ENCODE results near the gene VCL.
"Not testable (repeated sequence)": the region's sequence is repeated elsewhere in the genome, so short reads cannot be mapped to it uniquely, and the experiment has no call there.

Gene VCL

DNA sequence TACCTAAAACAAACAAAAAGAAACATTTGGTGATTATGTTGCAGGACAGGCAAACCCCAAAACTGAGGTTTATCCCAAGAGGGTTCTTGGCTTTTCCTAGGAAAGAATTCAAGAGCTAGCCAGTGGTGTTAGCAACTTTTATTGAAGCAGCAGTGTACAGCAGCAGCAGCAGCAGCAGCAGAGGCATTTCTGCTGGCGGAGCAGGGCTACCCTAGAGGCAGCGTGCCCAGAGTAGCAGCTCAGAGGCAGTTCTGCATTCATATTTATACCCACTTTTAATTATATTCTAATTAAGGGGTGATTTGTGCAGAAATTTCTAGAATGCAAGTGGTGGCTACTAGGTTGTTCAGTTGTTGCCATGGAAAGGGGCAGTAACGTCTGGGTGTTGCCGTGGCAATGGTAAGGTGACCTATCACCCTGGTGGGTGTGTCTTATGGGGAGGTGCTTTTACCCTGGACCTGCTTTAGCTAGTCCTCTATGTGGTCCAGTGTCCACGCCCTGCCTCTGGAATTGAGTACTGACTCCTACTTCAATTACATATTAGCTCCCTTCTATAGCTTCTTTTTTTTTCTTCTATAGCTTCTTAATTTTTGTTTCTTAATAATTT, 53.9 kb downstream of the VCL start:
- no peak for DNase-seq
- H3K27me3 Mint-ChIP-seq, result no peaks in the 10 kb centered on the region
- H3K27ac Mint-ChIP-seq, result no peak overlapping the region
- no peak overlapping the region for H3K4me3 Mint-ChIP-seq
- no peaks in the 10 kb centered on the region for H3K9me3 Mint-ChIP-seq
- no peak for ATAC-seq
- no peaks in the 10 kb centered on the region for H3K36me3 Mint-ChIP-seq (ENCODE audit: low read depth)
- peaks cover 29% of the 10 kb centered on the region for H3K4me1 Mint-ChIP-seq

DNA sequence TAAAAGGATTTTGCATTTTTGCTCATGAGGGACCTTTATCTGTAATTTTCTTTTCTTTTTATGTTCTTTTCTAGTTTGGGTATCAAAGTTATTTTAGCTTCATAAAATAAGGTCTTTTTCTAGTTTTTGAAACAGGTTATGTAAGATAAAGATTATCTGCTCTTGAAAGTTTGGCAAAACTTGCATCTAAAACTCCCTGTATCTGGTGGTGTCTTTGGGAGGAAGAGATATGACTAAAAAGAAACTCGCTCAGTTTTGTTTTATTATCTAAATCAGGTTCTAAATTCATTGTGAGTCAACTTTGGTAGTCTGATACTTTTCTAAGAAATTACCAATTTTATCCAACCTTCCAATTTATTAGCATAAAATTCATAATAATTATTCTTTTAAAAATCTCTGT, 55.1 kb downstream of the VCL start:
- H3K9me3 Mint-ChIP-seq, result no peaks in the 10 kb centered on the region
- H3K27me3 Mint-ChIP-seq, result no peaks in the 10 kb centered on the region
- DNase-seq, result no peak
- H3K4me1 Mint-ChIP-seq, result peaks cover 36% of the 10 kb centered on the region
- ATAC-seq, result no peak
- H3K36me3 Mint-ChIP-seq (ENCODE audit: low read depth), result no peaks in the 10 kb centered on the region
- H3K4me3 Mint-ChIP-seq, result no peak overlapping the region
- H3K27ac Mint-ChIP-seq, result no peak overlapping the region

DNA sequence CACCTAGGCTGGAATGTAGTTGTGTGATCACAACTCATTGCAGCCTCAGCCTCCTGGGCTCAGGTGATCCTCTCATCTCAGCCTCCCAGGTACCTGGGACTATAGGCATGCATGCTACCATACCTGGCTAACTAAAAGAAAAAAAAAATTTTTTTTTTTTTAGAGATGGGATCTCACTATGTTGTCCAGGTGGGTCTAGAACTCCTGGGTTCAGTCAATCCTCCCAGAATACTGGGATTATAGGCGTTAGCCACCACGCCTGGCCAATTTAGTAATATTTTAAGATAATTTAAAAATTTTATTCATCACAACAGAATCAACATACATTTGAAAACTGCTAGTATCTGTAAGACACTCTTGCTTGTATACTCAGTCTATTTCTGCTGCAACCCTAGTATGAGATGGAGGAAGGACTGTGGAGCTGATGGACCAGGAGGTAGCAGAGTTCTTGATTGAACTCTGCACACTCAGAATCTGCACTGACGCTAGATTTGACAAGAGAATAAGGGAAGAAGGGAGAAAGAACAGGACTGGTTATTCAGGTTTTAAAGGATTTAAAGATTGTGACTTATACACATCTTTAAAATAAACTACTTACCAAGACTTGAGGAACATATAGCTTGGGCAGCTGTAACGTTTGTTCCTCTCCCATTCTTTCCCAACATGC, 57.6 kb downstream of the VCL start:
- no peak for ATAC-seq
- Mint-ChIP-seq H3K4me1 (peaks cover 45% of the 10 kb centered on the region), H3K36me3 (ENCODE audit: low read depth) (no peaks in the 10 kb centered on the region)

DNA sequence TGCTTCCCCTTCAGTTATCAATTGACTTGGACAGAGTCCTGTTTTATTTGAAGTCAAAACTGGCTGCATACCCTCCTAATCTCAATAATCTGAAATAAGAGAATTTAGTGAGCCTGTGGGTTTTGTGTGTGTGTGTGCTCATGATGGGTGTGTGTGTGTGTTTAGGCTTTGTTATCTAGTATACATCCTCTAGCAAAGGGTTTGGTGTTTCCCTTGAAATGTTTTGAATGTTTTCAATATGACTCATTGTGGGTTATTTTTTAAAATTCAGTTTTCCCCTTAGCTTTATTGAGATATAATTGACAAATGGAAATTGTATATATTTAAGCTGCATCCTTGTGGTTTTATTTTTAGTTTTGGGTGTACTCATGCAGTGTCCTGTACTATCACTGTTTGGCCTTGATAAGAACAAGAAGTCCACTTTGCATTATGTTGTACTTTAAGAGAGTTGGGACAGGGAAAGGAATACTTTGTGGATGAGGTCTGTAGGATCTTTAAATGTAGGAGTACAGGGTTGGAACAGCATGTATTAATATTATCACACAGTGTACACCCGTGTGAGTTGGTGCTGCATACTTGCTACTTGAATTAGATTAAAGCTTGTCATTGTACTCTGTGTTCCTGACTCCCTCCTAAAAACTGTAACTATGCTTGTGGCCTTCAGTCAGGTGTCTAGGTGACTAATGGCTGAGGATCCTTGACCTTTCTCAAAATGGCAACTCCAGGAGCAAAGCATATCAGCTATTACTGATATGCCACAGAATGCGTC, 58.3 kb downstream of the VCL start:
- peak; percentile 88 for ATAC-seq

More for the DNA sequence above, 57.6 kb downstream of the VCL start:
- Mint-ChIP-seq H3K27ac (peak overlapping the region; percentile 89), H3K27me3 (no peaks in the 10 kb centered on the region), H3K4me3 (no peak overlapping the region), H3K9me3 (no peaks in the 10 kb centered on the region)
- no peak for DNase-seq

DNA sequence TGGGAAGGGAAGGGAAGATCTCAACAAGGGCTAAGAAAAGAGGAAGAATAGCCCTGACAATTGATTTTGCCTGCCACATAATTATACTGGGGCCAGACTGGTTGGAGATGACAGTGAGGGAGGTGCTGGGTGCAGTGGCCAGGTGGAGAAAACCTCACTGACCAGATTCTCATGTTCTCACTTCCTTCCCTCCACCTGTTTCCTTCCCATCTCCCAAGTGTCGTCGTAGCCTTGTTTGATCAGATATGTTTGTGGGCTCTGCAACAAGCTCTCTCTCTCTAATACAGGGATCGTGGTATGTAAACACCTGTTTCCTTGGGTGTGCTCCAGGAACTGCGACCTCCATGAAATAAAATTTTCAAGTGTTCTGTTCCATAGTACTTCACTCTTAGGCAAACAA, 60.2 kb downstream of the VCL start:
- no peak for DNase-seq
- H3K27ac Mint-ChIP-seq, result peak overlapping the region; percentile 52
- H3K9me3 Mint-ChIP-seq, result no peaks in the 10 kb centered on the region
- H3K4me3 Mint-ChIP-seq, result peak overlapping the region; percentile 9
- peaks cover 44% of the 10 kb centered on the region for H3K4me1 Mint-ChIP-seq
- H3K27me3 Mint-ChIP-seq, result no peaks in the 10 kb centered on the region
- peaks cover 5% of the 10 kb centered on the region for H3K36me3 Mint-ChIP-seq (ENCODE audit: low read depth)
- no peak for ATAC-seq

More for the DNA sequence above, 58.3 kb downstream of the VCL start:
- Mint-ChIP-seq H3K27me3 (no peaks in the 10 kb centered on the region), H3K36me3 (ENCODE audit: low read depth) (no peaks in the 10 kb centered on the region), H3K4me1 (peaks cover 46% of the 10 kb centered on the region), H3K9me3 (no peaks in the 10 kb centered on the region), H3K27ac (peak overlapping the region; percentile 89), H3K4me3 (peak overlapping the region; percentile 47)
- DNase-seq, result no peak

DNA sequence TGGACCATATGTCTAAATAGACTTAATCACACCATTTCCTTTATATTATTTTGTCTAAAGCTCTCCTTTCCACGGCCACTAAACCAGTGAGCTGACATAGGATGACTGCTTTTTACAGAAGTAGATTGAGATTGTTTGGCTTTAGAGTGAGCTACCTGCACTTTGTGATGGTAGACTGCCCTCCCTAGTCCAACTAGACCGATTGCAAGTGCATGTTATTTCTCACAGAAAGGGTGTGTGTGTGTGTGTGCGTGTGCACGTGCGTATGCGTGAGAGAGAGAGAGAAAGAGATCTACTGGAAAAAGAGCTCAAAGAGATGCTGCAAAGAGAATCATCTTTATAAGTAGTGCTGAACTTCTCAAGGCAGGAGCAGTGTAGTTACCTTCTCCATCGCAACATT, 60.7 kb downstream of the VCL start:
- DNase-seq (peak; percentile 26), ATAC-seq (no peak)
- no peak overlapping the region for H3K4me3 Mint-ChIP-seq
- peaks cover 42% of the 10 kb centered on the region for H3K4me1 Mint-ChIP-seq
- peaks cover 4% of the 10 kb centered on the region for H3K9me3 Mint-ChIP-seq
- peak overlapping the region; percentile 3 for H3K27ac Mint-ChIP-seq
- H3K36me3 Mint-ChIP-seq (ENCODE audit: low read depth), result peaks cover 11% of the 10 kb centered on the region
- no peaks in the 10 kb centered on the region for H3K27me3 Mint-ChIP-seq

DNA sequence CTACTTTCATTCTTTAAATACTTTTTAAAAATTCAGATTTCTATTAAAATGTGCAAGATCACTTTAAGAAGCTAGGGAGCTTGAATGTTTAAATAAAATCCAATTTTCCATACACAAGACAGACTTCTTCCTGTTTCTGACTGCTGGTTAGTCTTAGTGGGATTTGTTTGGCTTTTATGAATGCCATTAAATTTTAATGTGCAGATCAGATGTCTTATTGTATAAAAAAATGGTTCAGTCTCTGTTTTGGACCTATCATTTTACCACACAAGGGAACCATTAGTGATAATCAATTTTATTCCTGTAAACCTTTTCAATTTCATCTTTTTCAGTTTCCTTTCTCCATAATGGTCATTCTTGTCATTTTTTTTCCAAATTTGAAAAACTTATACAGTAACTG, 63.2 kb downstream of the VCL start:
- Mint-ChIP-seq H3K4me1 (peaks cover 30% of the 10 kb centered on the region), H3K4me3 (no peak overlapping the region), H3K9me3 (peaks cover 4% of the 10 kb centered on the region), H3K27ac (no peak overlapping the region), H3K36me3 (ENCODE audit: low read depth) (peaks cover 18% of the 10 kb centered on the region), H3K27me3 (no peaks in the 10 kb centered on the region)
- ATAC-seq (no peak), DNase-seq (no peak)

DNA sequence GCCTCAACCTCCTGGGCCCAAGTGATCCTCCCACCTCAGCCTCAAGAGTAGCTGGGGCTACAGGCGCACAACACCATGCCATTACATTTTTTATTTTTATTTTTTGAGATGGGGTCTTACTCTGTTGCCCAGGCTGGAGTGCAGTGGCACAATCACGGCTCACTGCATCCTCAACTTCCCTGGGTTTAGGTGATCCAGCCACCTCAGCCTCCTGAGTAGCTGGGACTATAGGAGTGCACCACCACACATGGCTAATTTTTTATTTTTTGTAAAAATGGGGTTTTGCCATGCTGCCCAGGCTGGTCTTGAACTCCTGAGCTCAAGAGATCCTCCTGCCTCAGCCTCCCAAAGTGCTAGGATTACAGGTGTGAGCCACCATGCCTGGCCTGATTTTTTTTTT, 64.1 kb downstream of the VCL start:
- not testable (repeated sequence) for DNase-seq, H3K4me3 Mint-ChIP-seq, H3K27ac Mint-ChIP-seq, H3K27me3 Mint-ChIP-seq, H3K9me3 Mint-ChIP-seq, ATAC-seq
- Mint-ChIP-seq H3K4me1 (peaks cover 22% of the 10 kb centered on the region), H3K36me3 (ENCODE audit: low read depth) (peaks cover 18% of the 10 kb centered on the region)

DNA sequence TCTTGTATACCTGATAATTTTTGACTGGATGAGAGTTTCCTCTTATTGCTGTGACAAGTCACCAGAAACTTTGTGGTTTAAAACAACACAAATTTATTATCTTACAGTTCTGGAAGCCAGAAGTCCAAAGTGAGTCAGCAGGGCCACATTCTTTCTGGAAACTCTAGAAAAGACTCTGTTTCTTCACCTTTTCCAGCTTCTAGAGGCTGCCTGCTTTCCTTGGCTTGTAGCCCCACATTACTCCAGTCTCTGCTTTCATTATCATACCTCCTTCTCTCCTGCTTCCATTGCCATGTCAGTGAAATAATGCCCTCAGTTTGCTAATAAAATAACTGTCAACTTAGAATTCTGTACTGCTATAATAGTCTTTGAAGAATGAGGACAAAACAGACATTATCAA, 65.3 kb downstream of the VCL start:
- peaks cover 18% of the 10 kb centered on the region for H3K36me3 Mint-ChIP-seq (ENCODE audit: low read depth)
- H3K27ac Mint-ChIP-seq, result no peak overlapping the region
- H3K9me3 Mint-ChIP-seq, result peaks cover 4% of the 10 kb centered on the region
- peaks cover 11% of the 10 kb centered on the region for H3K4me1 Mint-ChIP-seq
- ATAC-seq (no peak), DNase-seq (no peak)
- H3K27me3 Mint-ChIP-seq, result no peaks in the 10 kb centered on the region
- no peak overlapping the region for H3K4me3 Mint-ChIP-seq

DNA sequence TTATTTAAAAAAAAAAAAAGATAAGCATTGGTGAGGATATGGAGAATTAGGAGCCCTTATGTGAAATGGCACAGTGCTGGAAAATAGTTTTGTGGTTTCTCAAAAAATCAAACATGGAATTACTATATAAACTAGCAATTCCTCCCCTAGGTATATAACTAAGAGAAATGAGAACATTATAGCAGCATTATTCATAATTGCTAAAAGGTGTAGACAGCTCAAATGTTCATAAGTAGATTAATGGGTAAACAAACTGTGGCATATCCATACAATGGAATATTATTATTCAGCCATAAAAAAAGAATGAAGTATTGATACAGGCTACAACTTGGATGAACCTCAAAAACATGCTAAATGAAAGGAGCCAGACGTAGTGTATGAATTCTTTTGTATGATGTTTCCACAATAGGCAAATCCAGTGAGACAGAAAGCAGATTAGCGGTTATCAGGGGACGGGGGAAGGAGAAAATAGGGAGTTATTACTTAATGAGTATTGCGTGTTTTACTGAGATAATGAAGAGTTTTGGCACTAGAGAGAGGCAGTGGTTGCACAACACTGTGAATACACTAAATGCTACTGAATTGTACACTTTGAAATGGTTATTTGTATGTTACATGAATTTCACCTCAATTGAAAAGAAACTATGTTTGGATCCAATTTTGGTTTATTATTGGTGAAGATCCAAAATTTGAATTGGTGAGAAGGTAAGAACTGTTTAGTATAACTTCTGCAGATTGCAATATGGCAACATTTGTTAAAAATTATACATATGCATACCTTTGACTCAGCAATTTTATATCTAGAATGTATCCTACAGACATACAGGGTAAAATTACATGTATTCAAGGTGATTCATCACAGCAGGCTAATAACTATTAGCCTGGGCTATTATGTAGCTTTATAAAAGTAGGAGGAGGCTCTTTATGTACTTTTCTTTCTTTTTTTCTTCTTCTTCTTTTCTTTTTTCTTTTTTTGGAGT, 69.7 kb downstream of the VCL start:
- peaks cover 5% of the 10 kb centered on the region for H3K4me1 Mint-ChIP-seq
- H3K4me3 Mint-ChIP-seq, result no peak overlapping the region
- DNase-seq, result no peak
- peaks cover 18% of the 10 kb centered on the region for H3K36me3 Mint-ChIP-seq (ENCODE audit: low read depth)
- H3K27me3 Mint-ChIP-seq, result no peaks in the 10 kb centered on the region
- peaks cover 4% of the 10 kb centered on the region for H3K9me3 Mint-ChIP-seq
- H3K27ac Mint-ChIP-seq, result no peak overlapping the region
- ATAC-seq, result no peak

DNA sequence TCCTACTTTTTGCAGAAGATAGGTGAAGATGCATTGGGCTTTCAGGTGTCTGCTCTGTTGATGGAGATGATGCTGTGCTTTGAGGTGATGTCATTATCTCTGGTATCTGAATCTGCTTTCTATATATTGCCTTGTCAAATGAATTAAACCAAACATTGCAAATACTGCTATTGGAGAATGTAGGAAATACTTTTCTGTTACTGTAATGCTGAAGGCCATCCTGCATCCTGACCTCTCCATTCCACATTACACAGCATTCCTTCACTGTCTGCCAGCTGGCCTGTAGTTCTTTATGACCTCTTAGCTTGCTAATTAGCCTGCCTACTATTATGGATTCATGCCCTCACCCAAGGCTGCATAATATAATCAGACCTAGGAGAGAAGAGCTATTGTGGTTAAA, 73.2 kb downstream of the VCL start:
- H3K4me3 Mint-ChIP-seq, result no peak overlapping the region
- peaks cover 15% of the 10 kb centered on the region for H3K4me1 Mint-ChIP-seq
- no peaks in the 10 kb centered on the region for H3K9me3 Mint-ChIP-seq
- H3K36me3 Mint-ChIP-seq (ENCODE audit: low read depth), result peaks cover 21% of the 10 kb centered on the region
- H3K27me3 Mint-ChIP-seq, result no peaks in the 10 kb centered on the region
- no peak overlapping the region for H3K27ac Mint-ChIP-seq
- ATAC-seq (no peak), DNase-seq (no peak)

DNA sequence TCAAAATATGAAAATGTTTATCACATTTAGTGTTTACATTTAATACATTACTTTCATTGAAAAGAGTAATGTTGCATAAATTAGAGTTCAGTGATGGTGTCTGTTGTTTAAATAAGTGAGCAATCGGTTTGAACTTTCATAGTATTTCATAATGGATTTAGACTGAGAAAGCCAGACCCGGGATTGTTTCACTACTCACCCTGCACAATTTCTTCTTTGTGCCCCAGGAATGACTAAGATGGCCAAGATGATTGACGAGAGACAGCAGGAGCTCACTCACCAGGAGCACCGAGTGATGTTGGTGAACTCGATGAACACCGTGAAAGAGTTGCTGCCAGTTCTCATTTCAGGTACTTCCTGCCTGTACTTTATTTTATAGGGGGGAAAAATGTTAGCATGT, 74.6 kb downstream of the VCL start:
- Mint-ChIP-seq H3K27ac (no peak overlapping the region), H3K9me3 (no peaks in the 10 kb centered on the region), H3K36me3 (ENCODE audit: low read depth) (peaks cover 24% of the 10 kb centered on the region), H3K27me3 (no peaks in the 10 kb centered on the region), H3K4me1 (peaks cover 24% of the 10 kb centered on the region), H3K4me3 (no peak overlapping the region)
- ATAC-seq, result no peak
- DNase-seq, result no peak

DNA sequence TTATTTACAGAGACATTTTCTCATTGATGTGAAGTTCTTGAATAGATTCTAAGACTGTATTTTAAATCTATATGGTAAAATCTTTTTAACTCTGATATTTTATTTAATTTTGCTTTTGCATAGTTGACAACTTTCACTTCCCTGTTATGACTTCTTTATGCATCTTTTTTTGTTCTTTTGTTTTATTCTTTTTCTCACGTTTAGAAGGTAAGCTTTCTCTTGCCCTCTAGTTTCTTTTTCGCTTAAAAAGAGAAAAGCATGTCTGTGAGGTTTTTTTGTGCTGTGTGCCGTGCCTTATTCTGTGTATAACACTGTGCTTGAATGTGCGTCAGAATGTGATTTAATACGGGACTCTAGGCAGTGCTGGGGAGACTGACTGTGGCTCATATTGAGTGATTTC, 78.0 kb downstream of the VCL start:
- H3K27ac Mint-ChIP-seq, result peak overlapping the region; percentile 59
- no peaks in the 10 kb centered on the region for H3K9me3 Mint-ChIP-seq
- peaks cover 26% of the 10 kb centered on the region for H3K36me3 Mint-ChIP-seq (ENCODE audit: low read depth)
- DNase-seq (no peak), ATAC-seq (no peak)
- H3K27me3 Mint-ChIP-seq, result no peaks in the 10 kb centered on the region
- H3K4me3 Mint-ChIP-seq, result no peak overlapping the region
- H3K4me1 Mint-ChIP-seq, result peaks cover 57% of the 10 kb centered on the region

DNA sequence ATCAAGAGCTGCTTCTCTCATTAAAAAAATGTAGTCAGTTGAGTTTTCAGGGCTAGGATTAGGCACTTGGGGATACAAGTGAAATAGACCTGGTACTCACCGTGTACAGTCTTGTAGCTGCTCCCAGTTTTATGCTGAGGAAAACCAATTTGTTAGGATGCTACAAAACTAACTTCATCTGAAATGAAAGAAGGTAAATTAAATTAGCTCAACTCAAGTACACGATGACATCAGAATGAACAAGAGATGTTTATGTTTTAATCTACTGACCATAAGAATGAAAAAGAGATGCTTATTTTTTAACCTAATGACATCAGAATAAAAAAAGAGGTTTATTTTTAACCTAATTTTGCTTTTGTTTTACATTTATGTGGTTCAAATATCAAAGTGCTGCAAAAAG, 79.0 kb downstream of the VCL start:
- ATAC-seq, result no peak
- no peaks in the 10 kb centered on the region for H3K27me3 Mint-ChIP-seq
- no peaks in the 10 kb centered on the region for H3K9me3 Mint-ChIP-seq
- H3K36me3 Mint-ChIP-seq (ENCODE audit: low read depth), result peaks cover 28% of the 10 kb centered on the region
- no peak for DNase-seq
- H3K4me3 Mint-ChIP-seq, result no peak overlapping the region
- H3K4me1 Mint-ChIP-seq, result peaks cover 61% of the 10 kb centered on the region
- peak overlapping the region; percentile 56 for H3K27ac Mint-ChIP-seq

Data from activated naive CD8-positive, alpha-beta T cell treated with anti-CD3 and anti-CD28 coated beads, Interleukin-2, amount 50 U/mL, for 24 hours (primary cell).